GM12878 (cell line): ENCODE data around the gene PRMT1. TPM values are rescaled to one million over a fixed set of nuclear protein-coding genes. Genes with fewer than 3 reads are reported as not detected.

ENCODE experiments used
- NR2F1 ChIP-seq: fragments of 450-650 bp; conservative IDR thresholded peaks from 2 replicates; pipeline ENCODE4 v1.6.1; 2017; ENCODE audit warnings: mild to moderate bottlenecking
- SMAD5 ChIP-seq: IDR thresholded peaks from 2 replicates; pipeline ENCODE4 v1.6.1; 2016; ENCODE audit warnings: antibody characterized with exemption, low read depth
- polyA plus RNA-seq, 11 experiments: library from polyadenylated mRNA; depleted of rRNA in 4 of 11; unstranded in 6 of 11; stranded (reverse) in 5 of 11; fragments of >200 nt; fragmentation: Nextera tagmentation in 4 of 11; fragmentation: Illumina TruSeq in 1 of 11; extraction: Ambion mirVana in 4 of 11; extraction: Trizol in 1 of 11; gene quantifications; 1 replicate in 1 of 11; 2 replicates in 10 of 11; pipeline versions ENCODE4 v1.2.1 to v1.2.3, GENCODE V29; 2011 to 2016; ENCODE audit warnings: inconsistent platforms in 2 of 11, missing spikeins in 2 of 11, low read depth in 1 of 11
- total RNA-seq, 4 experiments: library from RNA; depleted of rRNA in 3 of 4; stranded (reverse); fragments of >200 nt in 3 of 4; fragmentation: Illumina TruSeq in 1 of 4; extraction: Trizol in 1 of 4; gene quantifications; 2 replicates each; pipeline versions ENCODE4 v1.2.1 to v1.2.3, GENCODE V29; 2013 to 2021
- TF ChIP-seq, protein P1 (sequence below): fragments of 450-650 bp; IDR thresholded peaks from 2 replicates; pipeline ENCODE4 v1.6.1; 2017; ENCODE audit warnings: mild to moderate bottlenecking, moderate library complexity
- TF ChIP-seq, protein P2 (sequence below): IDR thresholded peaks from 2 replicates; pipeline ENCODE4 v1.6.1; 2011; ENCODE audit warnings: low read depth, low read length, improper control_type of control experiment, borderline replicate concordance

PRMT1 gene
- total and polyA plus RNA-seq, 10 of the 15 experiments (the other 5 are each of a cell fraction or from before 2014, with no cell fraction given): 19.9 to 667 (median 444) TPM

DNA sequence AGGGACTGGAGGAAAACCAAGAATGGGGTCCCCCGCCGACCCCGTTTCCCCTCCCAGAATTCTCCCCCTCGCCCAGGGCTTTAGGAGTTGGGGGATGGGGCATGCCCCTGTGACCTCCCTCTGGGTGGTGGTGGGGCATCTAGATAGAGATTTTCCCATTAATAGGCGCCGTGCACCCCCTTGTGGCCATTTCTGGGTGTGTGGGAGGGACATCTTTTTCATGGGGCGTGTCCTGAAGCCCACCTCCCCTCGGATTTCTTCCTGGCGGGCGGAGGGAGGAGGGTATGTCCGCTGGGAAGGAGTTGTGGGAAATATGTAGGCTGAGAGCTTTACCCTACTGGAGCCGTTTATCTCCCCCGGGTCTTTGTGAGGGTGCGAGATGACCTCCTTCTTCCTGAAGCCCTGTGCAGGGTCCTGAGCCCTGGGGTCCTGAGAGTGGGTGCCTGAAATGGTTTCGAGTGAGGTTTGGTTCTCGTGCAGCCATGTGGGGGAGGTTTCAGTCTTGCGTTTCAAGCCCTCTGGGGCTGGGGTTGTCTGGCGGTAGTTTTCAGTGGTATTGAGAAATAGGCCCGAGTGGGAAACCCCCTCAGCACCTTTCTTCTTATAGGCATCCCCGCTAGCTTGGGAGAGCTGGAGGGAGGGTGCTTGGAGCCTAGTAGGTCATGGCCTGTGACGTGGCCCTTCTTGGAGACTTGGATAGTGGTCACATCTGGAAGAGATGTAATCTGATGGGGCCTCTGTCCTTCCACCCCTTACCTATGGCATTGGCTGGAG, 1.0 kb downstream of the PRMT1 start (continued):
- TF ChIP-seq SMAD5 (no peak), NR2F1 (peak; percentile 99)
- TF ChIP-seq, protein P1, sequence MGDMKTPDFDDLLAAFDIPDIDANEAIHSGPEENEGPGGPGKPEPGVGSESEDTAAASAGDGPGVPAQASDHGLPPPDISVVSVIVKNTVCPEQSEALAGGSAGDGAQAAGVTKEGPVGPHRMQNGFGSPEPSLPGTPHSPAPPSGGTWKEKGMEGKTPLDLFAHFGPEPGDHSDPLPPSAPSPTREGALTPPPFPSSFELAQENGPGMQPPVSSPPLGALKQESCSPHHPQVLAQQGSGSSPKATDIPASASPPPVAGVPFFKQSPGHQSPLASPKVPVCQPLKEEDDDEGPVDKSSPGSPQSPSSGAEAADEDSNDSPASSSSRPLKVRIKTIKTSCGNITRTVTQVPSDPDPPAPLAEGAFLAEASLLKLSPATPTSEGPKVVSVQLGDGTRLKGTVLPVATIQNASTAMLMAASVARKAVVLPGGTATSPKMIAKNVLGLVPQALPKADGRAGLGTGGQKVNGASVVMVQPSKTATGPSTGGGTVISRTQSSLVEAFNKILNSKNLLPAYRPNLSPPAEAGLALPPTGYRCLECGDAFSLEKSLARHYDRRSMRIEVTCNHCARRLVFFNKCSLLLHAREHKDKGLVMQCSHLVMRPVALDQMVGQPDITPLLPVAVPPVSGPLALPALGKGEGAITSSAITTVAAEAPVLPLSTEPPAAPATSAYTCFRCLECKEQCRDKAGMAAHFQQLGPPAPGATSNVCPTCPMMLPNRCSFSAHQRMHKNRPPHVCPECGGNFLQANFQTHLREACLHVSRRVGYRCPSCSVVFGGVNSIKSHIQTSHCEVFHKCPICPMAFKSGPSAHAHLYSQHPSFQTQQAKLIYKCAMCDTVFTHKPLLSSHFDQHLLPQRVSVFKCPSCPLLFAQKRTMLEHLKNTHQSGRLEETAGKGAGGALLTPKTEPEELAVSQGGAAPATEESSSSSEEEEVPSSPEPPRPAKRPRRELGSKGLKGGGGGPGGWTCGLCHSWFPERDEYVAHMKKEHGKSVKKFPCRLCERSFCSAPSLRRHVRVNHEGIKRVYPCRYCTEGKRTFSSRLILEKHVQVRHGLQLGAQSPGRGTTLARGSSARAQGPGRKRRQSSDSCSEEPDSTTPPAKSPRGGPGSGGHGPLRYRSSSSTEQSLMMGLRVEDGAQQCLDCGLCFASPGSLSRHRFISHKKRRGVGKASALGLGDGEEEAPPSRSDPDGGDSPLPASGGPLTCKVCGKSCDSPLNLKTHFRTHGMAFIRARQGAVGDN: peak; percentile 52
- TF ChIP-seq, protein P2, sequence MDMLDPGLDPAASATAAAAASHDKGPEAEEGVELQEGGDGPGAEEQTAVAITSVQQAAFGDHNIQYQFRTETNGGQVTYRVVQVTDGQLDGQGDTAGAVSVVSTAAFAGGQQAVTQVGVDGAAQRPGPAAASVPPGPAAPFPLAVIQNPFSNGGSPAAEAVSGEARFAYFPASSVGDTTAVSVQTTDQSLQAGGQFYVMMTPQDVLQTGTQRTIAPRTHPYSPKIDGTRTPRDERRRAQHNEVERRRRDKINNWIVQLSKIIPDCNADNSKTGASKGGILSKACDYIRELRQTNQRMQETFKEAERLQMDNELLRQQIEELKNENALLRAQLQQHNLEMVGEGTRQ: no peak
- TF ChIP-seq, all 136 proteins: peak for 36
